Caco-2 (cell line): ENCODE measurements around the gene LRRC7. TPM values are rescaled to one million over a fixed set of nuclear protein-coding genes. Genes with fewer than 3 reads are reported as not detected.

Source experiments
- BruUV-seq: library from RNA; stranded (reverse); fragments of 400-500 nt; replicated peaks from 2 replicates; lab custom pipeline; 2021; lab: Mats Ljungman, UMichigan
- CTCF ChIA-PET: fragments of 300-600 bp; sonication (Branson Sonifier 250); formaldehyde crosslinking; loops from one replicate; lab custom pipeline; 2022; ENCODE audit warnings: antibody characterized with exemption; lab: Charles Lee
- POLR2A ChIA-PET: fragments of 300-600 bp; sonication (Branson Sonifier 250); formaldehyde crosslinking; loops from one replicate; lab custom pipeline; 2022; ENCODE audit warnings: antibody characterized with exemption; lab: Charles Lee
- DNase-seq, 2 experiments: peaks; one replicate each; pipeline versions ENCODE4 v3.0.0 to v3.0.0-alpha.2; 2020 to 2022
- H3K27me3 ChIP-seq: replicated peaks from 2 replicates; pipeline ENCODE4 v1.6.0; 2011; ENCODE audit warnings: low read length; ENCODE audit not compliant: control insufficient read depth, insufficient read depth
- H3K36me3 ChIP-seq: 2 replicates; pipeline ENCODE4 v1.5.1; 2011; ENCODE audit warnings: low read length; ENCODE audit not compliant: control insufficient read depth, insufficient read depth
- H3K4me1 ChIP-seq: fragments of 250-450 bp; sonication (Bioruptor Pico); 2 replicates; pipeline ENCODE4 v1.5.1; 2020; ENCODE audit warnings: mild to moderate bottlenecking
- H3K4me3 ChIP-seq: 2 replicates; pipeline ENCODE4 v1.5.1; 2011; ENCODE audit warnings: low read depth, mild to moderate bottlenecking, control low read depth, low read length
- H3K9me3 ChIP-seq: fragments of 250-450 bp; sonication (Bioruptor Pico); 2 replicates; pipeline ENCODE4 v1.5.1; 2020; ENCODE audit warnings: mild to moderate bottlenecking, moderate library complexity
- H3K27ac Mint-ChIP-seq: one replicate; pipeline ENCODE4 v1.8.0; 2022; ENCODE audit warnings: mixed read lengths; ENCODE audit not compliant: unreplicated experiment
- H3K27me3 Mint-ChIP-seq: one replicate; pipeline ENCODE4 v1.8.0; 2022; ENCODE audit warnings: mixed read lengths; ENCODE audit not compliant: insufficient read depth, unreplicated experiment
- H3K36me3 Mint-ChIP-seq: one replicate; pipeline ENCODE4 v1.8.0; 2022; ENCODE audit warnings: mild to moderate bottlenecking, mixed read lengths; ENCODE audit not compliant: insufficient read depth, unreplicated experiment
- H3K4me1 Mint-ChIP-seq: one replicate; pipeline ENCODE4 v1.8.0; 2022; ENCODE audit warnings: low read depth, mixed read lengths; ENCODE audit not compliant: unreplicated experiment
- H3K4me3 Mint-ChIP-seq: one replicate; pipeline ENCODE4 v1.8.0; 2022; ENCODE audit warnings: mild to moderate bottlenecking, moderate library complexity, mixed read lengths; ENCODE audit not compliant: unreplicated experiment
- H3K9me3 Mint-ChIP-seq: one replicate; pipeline ENCODE4 v1.8.0; 2022; ENCODE audit warnings: mixed read lengths; ENCODE audit not compliant: unreplicated experiment
- CTCF ChIP-seq, 2 experiments: fragments of 200-600 bp in 1 of 2; IDR thresholded peaks; 1 replicate in 1 of 2; 2 replicates in 1 of 2; pipeline versions ENCODE4 v1.5.1 to v1.8.0; 2011 to 2022; ENCODE audit warnings: antibody characterized with exemption in 1 of 2, control low read depth in 1 of 2, inconsistent platforms in 1 of 2, low read depth in 1 of 2, low read length in 1 of 2, mild to moderate bottlenecking in 1 of 2, moderate library complexity in 1 of 2; ENCODE audit not compliant: insufficient read depth in 1 of 2, severe bottlenecking in 1 of 2, unreplicated experiment in 1 of 2
- intact Hi-C: fragments of 100-400 bp; cut with micrococcal nuclease; formaldehyde crosslinking; loops from one replicate; pipeline ENCODE4 v1.10.0; 2022; ENCODE audit not compliant: unreplicated experiment
- total RNA-seq: library from RNA; stranded (reverse); gene quantifications from 2 replicates; pipeline ENCODE4 v1.2.3, GENCODE V29; 2022

The LRRC7 gene
- total RNA-seq, 1 experiment from 2014 or later, result 8.5 TPM

DNA sequence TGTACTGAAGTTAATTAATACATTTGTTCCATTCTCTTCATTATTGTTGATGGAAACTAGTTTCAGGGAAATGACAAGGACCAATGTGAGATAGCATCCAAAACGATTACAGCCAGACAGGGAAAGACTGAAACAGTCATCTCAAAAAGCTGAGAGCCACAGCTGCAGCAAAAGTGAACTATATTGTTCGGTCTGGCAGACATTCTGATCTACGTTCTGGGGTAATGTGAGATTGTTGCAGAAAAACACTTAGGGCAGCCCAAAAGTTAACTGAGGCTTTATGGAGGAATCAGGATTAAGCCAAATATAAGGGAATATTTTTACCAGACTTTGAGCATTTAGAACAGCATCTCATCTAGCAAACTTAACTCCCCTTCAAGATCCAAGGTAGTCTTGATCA lies 524.8 kb downstream of the LRRC7 start:
- TF ChIP-seq CTCF (IDR thresholded peaks at IDR 0.05; ENCODE audit: insufficient read depth in 1 of 2, low read depth in 1 of 2, low read length in 1 of 2, severe bottlenecking in 1 of 2, unreplicated experiment in 1 of 2), result no peak
- intact Hi-C loops, result no loop called here
- no peaks in the 10 kb centered on the region for H3K27me3 Mint-ChIP-seq
- DNase-seq, result no peak
- Histone ChIP-seq H3K36me3 (no peaks in the 10 kb centered on the region), H3K9me3 (no peaks in the 10 kb centered on the region), H3K4me1 (no peaks in the 10 kb centered on the region), H3K4me3 (no peak overlapping the region), H3K27me3 (no peaks in the 10 kb centered on the region)
- BruUV-seq, result no TSS peak
- ChIA-PET CTCF (no interaction called here), POLR2A (no interaction called here)
- no peak overlapping the region for H3K27ac Mint-ChIP-seq
- no peaks in the 10 kb centered on the region for H3K4me1 Mint-ChIP-seq
- H3K4me3 Mint-ChIP-seq, result no peak overlapping the region
- H3K36me3 Mint-ChIP-seq, result no peaks in the 10 kb centered on the region
- H3K9me3 Mint-ChIP-seq, result no peaks in the 10 kb centered on the region

DNA sequence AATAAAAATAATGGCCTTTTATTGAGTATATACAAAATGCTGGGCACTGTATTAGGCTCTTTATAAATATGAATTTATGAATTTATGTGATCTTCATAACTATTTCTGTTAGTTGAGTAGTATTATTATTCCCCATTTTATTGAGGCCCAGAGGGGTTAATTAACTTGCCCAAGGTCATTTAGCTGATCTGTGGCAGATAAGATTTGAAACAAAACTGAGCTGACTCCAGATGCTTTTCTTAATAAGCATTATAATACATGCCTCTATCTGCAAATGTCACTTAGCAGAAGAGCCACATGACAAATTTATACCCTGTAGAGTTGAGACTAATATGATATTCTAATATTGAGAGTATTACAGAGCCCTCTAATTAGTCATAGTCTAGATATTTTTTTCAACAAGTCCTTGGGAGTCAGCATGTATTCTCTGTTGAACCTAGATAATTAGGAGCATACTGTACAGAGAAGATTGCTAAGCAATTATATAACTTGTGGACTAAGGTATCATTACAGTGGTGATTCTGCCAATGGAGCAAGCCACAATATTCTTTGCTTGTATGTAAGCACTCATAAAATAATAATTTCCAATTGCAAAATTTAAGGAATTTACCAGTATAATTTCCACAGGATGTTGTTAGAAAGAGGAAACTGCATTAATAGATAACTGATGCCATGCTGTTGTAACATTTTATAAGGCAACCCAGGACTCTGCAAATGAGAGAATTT lies 525.7 kb downstream of the LRRC7 start:
- Histone ChIP-seq H3K4me3 (no peak overlapping the region), H3K4me1 (no peaks in the 10 kb centered on the region), H3K27me3 (no peaks in the 10 kb centered on the region), H3K9me3 (no peaks in the 10 kb centered on the region), H3K36me3 (no peaks in the 10 kb centered on the region)
- intact Hi-C loops, result no loop called here
- H3K4me1 Mint-ChIP-seq, result no peaks in the 10 kb centered on the region
- CTCF ChIA-PET, result no interaction called here
- POLR2A ChIA-PET, result no interaction called here
- no peak for DNase-seq
- no peak overlapping the region for H3K27ac Mint-ChIP-seq
- no peaks in the 10 kb centered on the region for H3K36me3 Mint-ChIP-seq
- TF ChIP-seq CTCF (IDR thresholded peaks at IDR 0.05; ENCODE audit: insufficient read depth in 1 of 2, low read depth in 1 of 2, low read length in 1 of 2, severe bottlenecking in 1 of 2, unreplicated experiment in 1 of 2), result no peak
- BruUV-seq, result no TSS peak
- no peak overlapping the region for H3K4me3 Mint-ChIP-seq
- H3K9me3 Mint-ChIP-seq, result no peaks in the 10 kb centered on the region
- H3K27me3 Mint-ChIP-seq, result no peaks in the 10 kb centered on the region

DNA sequence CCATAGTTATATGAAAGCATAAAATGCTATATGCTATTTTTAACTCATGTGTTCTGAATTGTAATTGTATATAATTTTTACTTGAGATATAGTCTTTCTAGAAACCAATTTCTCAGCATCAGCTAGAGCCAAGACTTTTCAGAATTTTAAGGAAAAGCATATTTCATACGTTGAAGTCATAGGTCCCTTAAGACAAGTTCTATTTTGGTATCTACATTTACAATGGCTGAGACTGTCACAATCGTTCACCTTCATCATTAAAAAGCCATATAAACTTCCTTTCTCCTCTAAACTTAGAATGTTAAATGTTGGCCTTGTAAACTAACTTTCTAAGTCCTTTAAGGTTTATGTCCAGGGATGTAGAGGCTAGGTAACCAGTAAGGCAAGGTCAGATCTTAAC lies 533.5 kb downstream of the LRRC7 start:
- intact Hi-C loops, result no loop called here

More for the DNA sequence above, 533.5 kb downstream of the LRRC7 start:
- no peak overlapping the region for H3K4me3 ChIP-seq
- no peak for DNase-seq
- Mint-ChIP-seq H3K36me3 (no peaks in the 10 kb centered on the region), H3K4me3 (no peak overlapping the region), H3K27ac (no peak overlapping the region), H3K4me1 (no peaks in the 10 kb centered on the region), H3K9me3 (no peaks in the 10 kb centered on the region), H3K27me3 (no peaks in the 10 kb centered on the region)
- no peak for TF ChIP-seq CTCF (IDR thresholded peaks at IDR 0.05; ENCODE audit: insufficient read depth in 1 of 2, low read depth in 1 of 2, low read length in 1 of 2, severe bottlenecking in 1 of 2, unreplicated experiment in 1 of 2)
- ChIA-PET POLR2A (no interaction called here), CTCF (no interaction called here)
- no peaks in the 10 kb centered on the region for H3K9me3 ChIP-seq
- no peaks in the 10 kb centered on the region for H3K4me1 ChIP-seq
- H3K36me3 ChIP-seq, result no peaks in the 10 kb centered on the region
- H3K27me3 ChIP-seq, result no peaks in the 10 kb centered on the region
- no TSS peak for BruUV-seq
